AG04449 (cell line): Measurements from ENCODE around the gene DNAJC16.
"Not testable (repeated sequence)": the region's sequence is repeated elsewhere in the genome, so short reads cannot be mapped to it uniquely, and the experiment has no call there.

Experiments used
- CTCF ChIA-PET: fragments of 350-600 bp; formaldehyde crosslinking; extraction: SDS; loops from one replicate; lab custom pipeline; 2021; ENCODE audit warnings: antibody characterized with exemption; lab: Yijun Ruan, JAX
- POLR2A ChIA-PET: fragments of 400-600, 350-600 bp; formaldehyde crosslinking; extraction: SDS; loops from one replicate; lab custom pipeline; 2020; ENCODE audit warnings: antibody characterized with exemption, inconsistent platforms; lab: Yijun Ruan, JAX
- DNase-seq: peaks from one replicate; pipeline ENCODE4 v3.0.0-alpha.2; 2010; ENCODE audit warnings: low read depth, low spot score
- H3K4me3 ChIP-seq: 2 replicates; pipeline ENCODE4 v1.5.1; 2011; ENCODE audit warnings: low read depth, mild to moderate bottlenecking, control low read depth, low read length
- TF ChIP-seq, protein P1 (sequence below): IDR thresholded peaks from one replicate; pipeline ENCODE4 v1.5.1; 2011; ENCODE audit warnings: mild to moderate bottlenecking, moderate library complexity, low read length, control low read depth, inconsistent platforms; ENCODE audit not compliant: insufficient read depth; ENCODE audit errors: missing control alignments

DNAJC16 gene

DNA sequence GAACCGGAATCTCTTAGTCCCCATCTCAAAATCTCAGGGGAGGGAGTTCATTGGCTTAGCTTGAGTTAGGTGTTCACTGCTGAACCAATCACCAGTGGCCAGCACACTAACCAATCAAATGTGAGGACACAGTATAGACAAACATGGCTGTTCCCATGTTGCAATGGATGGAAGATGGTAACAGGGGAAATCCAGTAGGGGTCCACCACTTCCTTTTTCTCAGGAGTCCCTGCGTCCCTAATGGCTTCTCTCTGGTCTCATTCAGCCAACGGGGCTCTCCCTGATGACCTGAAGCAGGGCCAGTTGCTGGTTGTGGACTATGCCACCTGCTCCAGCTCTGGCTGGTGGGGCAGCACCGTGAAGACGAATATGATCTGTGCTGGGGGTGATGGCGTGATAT lies 41.0 kb upstream of the DNAJC16 start:
- ChIA-PET CTCF (interaction anchor here (0.8 kb wide), 1 partner anchor 238 kb away, joined by 3 read pairs; no protein-coding TSS in a partner anchor), POLR2A (no interaction called here)
- no peak overlapping the region for H3K4me3 ChIP-seq
- DNase-seq, result no peak
- TF ChIP-seq, protein P1, sequence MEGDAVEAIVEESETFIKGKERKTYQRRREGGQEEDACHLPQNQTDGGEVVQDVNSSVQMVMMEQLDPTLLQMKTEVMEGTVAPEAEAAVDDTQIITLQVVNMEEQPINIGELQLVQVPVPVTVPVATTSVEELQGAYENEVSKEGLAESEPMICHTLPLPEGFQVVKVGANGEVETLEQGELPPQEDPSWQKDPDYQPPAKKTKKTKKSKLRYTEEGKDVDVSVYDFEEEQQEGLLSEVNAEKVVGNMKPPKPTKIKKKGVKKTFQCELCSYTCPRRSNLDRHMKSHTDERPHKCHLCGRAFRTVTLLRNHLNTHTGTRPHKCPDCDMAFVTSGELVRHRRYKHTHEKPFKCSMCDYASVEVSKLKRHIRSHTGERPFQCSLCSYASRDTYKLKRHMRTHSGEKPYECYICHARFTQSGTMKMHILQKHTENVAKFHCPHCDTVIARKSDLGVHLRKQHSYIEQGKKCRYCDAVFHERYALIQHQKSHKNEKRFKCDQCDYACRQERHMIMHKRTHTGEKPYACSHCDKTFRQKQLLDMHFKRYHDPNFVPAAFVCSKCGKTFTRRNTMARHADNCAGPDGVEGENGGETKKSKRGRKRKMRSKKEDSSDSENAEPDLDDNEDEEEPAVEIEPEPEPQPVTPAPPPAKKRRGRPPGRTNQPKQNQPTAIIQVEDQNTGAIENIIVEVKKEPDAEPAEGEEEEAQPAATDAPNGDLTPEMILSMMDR, result no peak

DNA sequence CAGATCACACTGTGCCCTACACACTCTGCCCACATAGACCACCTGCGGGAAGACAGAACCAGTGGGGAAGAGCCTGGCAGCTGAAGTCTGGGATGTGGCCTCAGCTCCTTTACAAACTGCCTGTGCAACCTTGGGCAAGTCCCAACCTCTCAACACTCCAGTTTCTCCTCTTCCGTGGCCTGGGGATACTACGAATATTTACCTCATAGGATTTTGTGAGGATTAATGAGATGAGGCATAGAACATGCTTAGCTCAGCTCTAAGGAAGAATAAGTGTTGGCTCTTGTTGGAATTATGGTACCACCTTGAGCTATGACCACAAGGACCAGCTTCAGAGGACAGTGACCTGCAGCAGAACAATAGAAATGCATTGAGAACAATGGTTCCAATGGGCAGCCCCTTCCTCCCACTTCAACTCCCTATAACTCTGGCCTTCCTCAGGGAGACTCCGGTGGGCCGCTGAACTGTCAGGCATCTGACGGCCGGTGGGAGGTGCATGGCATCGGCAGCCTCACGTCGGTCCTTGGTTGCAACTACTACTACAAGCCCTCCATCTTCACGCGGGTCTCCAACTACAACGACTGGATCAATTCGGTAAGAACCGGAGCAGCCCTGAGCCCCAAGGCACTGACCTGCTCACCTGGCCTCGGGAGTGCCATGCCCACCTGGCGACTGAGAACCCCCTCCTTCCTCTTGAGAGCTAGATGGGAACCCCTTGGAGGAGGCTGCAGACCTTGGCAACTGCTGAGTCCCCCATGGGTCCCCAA lies 39.6 kb upstream of the DNAJC16 start:
- POLR2A ChIA-PET, DNase-seq, H3K4me3 ChIP-seq, CTCF ChIA-PET: not testable (repeated sequence)

DNA sequence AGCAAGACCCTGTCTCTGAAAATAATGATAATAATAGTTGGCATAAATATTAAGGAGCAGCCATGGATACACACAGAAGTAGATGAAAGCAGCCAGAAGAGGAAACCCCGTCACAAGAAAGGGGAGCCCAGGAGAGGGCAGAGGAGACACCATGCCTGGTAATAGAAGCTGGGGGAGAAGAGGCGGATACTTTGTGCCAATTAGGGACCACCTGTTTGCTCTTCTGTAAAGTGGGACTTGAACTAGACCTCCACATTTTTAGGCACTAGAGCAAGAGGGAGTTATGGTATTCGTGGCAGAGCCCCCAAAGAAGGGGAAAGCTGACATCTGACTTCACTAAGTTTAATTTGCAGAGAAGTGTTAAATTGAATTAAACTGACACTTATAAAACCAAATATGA lies 38.3 kb upstream of the DNAJC16 start:
- CTCF ChIA-PET, result no interaction called here
- POLR2A ChIA-PET, result interaction anchor here (0.5 kb wide), 1 partner anchor 340 kb away, joined by 3 read pairs; no protein-coding TSS in a partner anchor

DNA sequence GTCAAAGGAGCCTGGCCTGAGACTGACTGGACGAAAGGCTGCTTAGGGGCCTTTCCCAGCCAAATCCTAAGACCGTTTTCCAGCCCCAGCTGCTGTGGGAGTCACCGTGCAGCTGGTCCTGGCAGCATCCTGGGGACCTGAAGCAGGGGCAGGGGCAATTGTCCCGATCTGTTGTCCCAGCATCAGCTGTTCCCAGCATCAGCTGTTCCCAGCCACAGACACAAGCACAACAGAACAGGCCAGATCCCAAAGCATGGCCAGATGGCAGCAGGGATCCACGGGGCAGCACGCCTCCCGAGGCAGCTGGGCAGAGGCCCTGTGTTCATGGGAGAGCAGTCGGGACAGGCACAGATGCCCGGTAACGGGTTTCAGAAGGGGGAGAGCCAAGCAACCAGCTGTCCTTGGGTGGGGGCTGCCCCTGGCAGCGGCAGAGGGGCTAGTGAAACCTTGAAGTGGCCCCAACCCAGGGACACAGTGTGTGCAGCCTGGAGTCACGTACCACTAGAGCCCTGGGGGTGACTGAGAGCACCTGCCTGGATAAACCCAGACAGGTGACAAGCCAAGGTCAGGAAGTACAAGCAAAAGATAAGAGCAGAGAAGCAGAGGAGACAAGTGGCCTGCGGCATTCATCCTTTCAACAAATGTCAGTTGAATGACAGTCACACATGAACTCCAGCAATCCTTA lies 37.5 kb upstream of the DNAJC16 start:
- DNase-seq, result no peak
- POLR2A ChIA-PET, result no interaction called here
- TF ChIP-seq, protein P1, result no peak
- H3K4me3 ChIP-seq, result no peak overlapping the region
- CTCF ChIA-PET, result no interaction called here

More for the DNA sequence above, 38.3 kb upstream of the DNAJC16 start:
- TF ChIP-seq, protein P1, result no peak
- no peak for DNase-seq
- no peak overlapping the region for H3K4me3 ChIP-seq

GRCh38 chr1:15491010-15491409 lies 35.6 kb upstream of the DNAJC16 start:
- CTCF ChIA-PET, result interaction anchor here (1.2 to 1.5 kb wide), 2 partner anchors 9 to 167 kb away, joined by 3 to 4 read pairs; no protein-coding TSS in a partner anchor
- H3K4me3 ChIP-seq, POLR2A ChIA-PET: not testable (repeated sequence)
- peak; percentile 4 for DNase-seq

- DNase-seq, result no peak
- POLR2A ChIA-PET, result no interaction called here
- TF ChIP-seq, protein P1, result no peak
- H3K4me3 ChIP-seq, result no peak overlapping the region
- CTCF ChIA-PET, result interaction anchor here (0.7 to 1.3 kb wide), 3 partner anchors 9 to 169 kb away, joined by 3 to 4 read pairs (median 3); no protein-coding TSS in a partner anchor
These were observed 34.1 kb upstream of the DNAJC16 start for GRCh38 chr1:15492596-15492995.

DNA sequence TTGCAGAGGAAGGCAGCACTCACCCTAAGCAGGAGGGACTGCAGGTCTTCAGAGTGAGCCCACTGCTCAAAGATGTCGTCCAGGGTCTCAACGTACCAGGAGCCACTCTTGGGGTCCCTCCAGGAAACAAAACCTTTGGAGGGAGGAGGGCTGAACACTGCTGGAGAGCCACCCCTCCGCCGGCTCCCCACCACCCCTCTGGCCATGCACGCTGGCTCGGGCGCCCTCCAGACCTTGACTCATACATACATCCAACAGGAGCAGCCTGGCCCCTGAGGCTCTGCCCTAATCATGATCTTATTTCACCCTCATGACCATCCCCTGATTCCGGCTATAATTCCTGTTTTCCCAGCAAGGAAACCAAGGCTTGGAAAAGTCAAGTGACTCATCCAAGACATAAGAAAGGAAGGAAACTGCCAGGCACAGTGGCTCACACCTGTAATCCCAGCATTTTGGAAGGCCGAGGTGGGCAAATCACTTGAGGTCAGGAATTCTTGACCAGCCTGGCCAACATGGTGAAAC lies 32.7 kb upstream of the DNAJC16 start:
- TF ChIP-seq, protein P1, result no peak
- no peak for DNase-seq
- POLR2A ChIA-PET, result no interaction called here
- CTCF ChIA-PET, result interaction anchor here (1.3 kb wide), 1 partner anchor 170 kb away, joined by 4 read pairs; no protein-coding TSS in a partner anchor
- H3K4me3 ChIP-seq, result no peak overlapping the region
